CD14-positive monocyte (primary cell): Measurements from ENCODE around the gene PRKACG. TPM values are rescaled to one million over a fixed set of nuclear protein-coding genes. Genes with fewer than 3 reads are reported as not detected.

ENCODE experiments used
- DNase-seq, 3 donors: peaks; one replicate each; pipeline ENCODE4 v3.0.0-alpha.2; 2011 to 2022
- H2AFZ ChIP-seq: 2 replicates; pipeline ENCODE4 v1.6.0; 2012; ENCODE audit warnings: mild to moderate bottlenecking, low read depth, low read length, inconsistent platforms; ENCODE audit not compliant: insufficient read depth, poor library complexity, severe bottlenecking
- H3K27ac ChIP-seq, 2 donors: 1 replicate in 1 of 2; 2 replicates in 1 of 2; pipeline ENCODE4 v1.5.1; 2012 to 2013; ENCODE audit warnings: low read length in 2 of 2, control low read depth in 1 of 2, inconsistent platforms in 1 of 2, low read depth in 1 of 2, mild to moderate bottlenecking in 1 of 2
- H3K27me3 ChIP-seq, 2 donors: one replicate each; pipeline versions ENCODE4 v1.6.0 to v1.6.1; 2011 to 2013; ENCODE audit warnings: low read length in 2 of 2; ENCODE audit not compliant: control insufficient read depth in 2 of 2, insufficient read depth in 2 of 2
- H3K36me3 ChIP-seq, 2 donors: replicated peaks in 1 of 2; 1 replicate in 1 of 2; 2 replicates in 1 of 2; pipeline versions ENCODE4 v1.5.1 to v1.6.1; 2012 to 2013; ENCODE audit warnings: low read length in 2 of 2, control low read depth in 1 of 2, inconsistent platforms in 1 of 2, mild to moderate bottlenecking in 1 of 2; ENCODE audit not compliant: insufficient read depth in 2 of 2, control insufficient read depth in 1 of 2
- H3K4me1 ChIP-seq, 2 donors: 1 replicate in 1 of 2; 2 replicates in 1 of 2; pipeline versions ENCODE4 v1.5.1 to v1.6.1; 2012 to 2013; ENCODE audit warnings: low read length in 2 of 2, control low read depth in 1 of 2, inconsistent platforms in 1 of 2, mild to moderate bottlenecking in 1 of 2, moderate library complexity in 1 of 2; ENCODE audit not compliant: insufficient read depth in 2 of 2, control insufficient read depth in 1 of 2
- H3K4me2 ChIP-seq: replicated peaks from 2 replicates; pipeline ENCODE3; 2012; ENCODE audit warnings: low read length, moderate library complexity, mild to moderate bottlenecking; ENCODE audit not compliant: poor library complexity, severe bottlenecking; ENCODE audit errors: extremely low read depth
- H3K4me3 ChIP-seq, 3 experiments: fragments of 200-600 bp in 1 of 3; sonication (generic) in 1 of 3; replicated peaks in 1 of 3; 1 replicate in 2 of 3; 2 replicates in 1 of 3; pipeline ENCODE4 v1.5.1; 2011 to 2013; ENCODE audit warnings: low read length in 3 of 3, mild to moderate bottlenecking in 3 of 3, control low read depth in 2 of 3, low read depth in 2 of 3, inconsistent platforms in 1 of 3, moderate library complexity in 1 of 3
- H3K79me2 ChIP-seq: 2 replicates; pipeline ENCODE4 v1.6.0; 2012; ENCODE audit warnings: mild to moderate bottlenecking, control low read depth, inconsistent platforms, low read length, moderate library complexity; ENCODE audit not compliant: insufficient read depth
- H3K9ac ChIP-seq: 2 replicates; pipeline ENCODE4 v1.6.0; 2017; ENCODE audit warnings: low read length, mild to moderate bottlenecking; ENCODE audit not compliant: insufficient read depth, poor library complexity, severe bottlenecking
- H3K9me3 ChIP-seq, 2 donors: replicated peaks in 1 of 2; 1 replicate in 1 of 2; 2 replicates in 1 of 2; pipeline versions ENCODE4 v1.5.1 to v1.6.1; 2012 to 2013; ENCODE audit warnings: low read length in 2 of 2, control low read depth in 1 of 2; ENCODE audit not compliant: control insufficient read depth in 1 of 2, insufficient read depth in 1 of 2
- H4K20me1 ChIP-seq: 2 replicates; pipeline ENCODE4 v1.6.0; 2012; ENCODE audit warnings: mild to moderate bottlenecking, low read length, control low read depth, moderate library complexity; ENCODE audit not compliant: insufficient read depth
- H3K27ac Mint-ChIP-seq, 7 donors: one replicate each; pipeline ENCODE4 v1.8.0; 2020; ENCODE audit warnings: mild to moderate bottlenecking in 7 of 7, mixed read lengths in 7 of 7, moderate library complexity in 6 of 7, inconsistent platforms in 2 of 7
- H3K27me3 Mint-ChIP-seq, 3 donors: one replicate each; pipeline ENCODE4 v1.8.0; 2021 to 2022; ENCODE audit warnings: low read depth in 3 of 3, mild to moderate bottlenecking in 3 of 3, mixed read lengths in 3 of 3, moderate library complexity in 3 of 3, inconsistent platforms in 1 of 3
- H3K36me3 Mint-ChIP-seq, 2 donors: one replicate each; pipeline ENCODE4 v1.8.0; 2020; ENCODE audit warnings: mixed read lengths in 2 of 2, inconsistent platforms in 1 of 2, mild to moderate bottlenecking in 1 of 2
- H3K4me1 Mint-ChIP-seq: one replicate; pipeline ENCODE4 v1.8.0; 2020; ENCODE audit warnings: mild to moderate bottlenecking, mixed read lengths
- H3K4me3 Mint-ChIP-seq, 2 donors: one replicate each; pipeline ENCODE4 v1.8.0; 2020; ENCODE audit warnings: mild to moderate bottlenecking in 2 of 2, mixed read lengths in 2 of 2, moderate library complexity in 1 of 2
- H3K9me3 Mint-ChIP-seq, 7 donors: one replicate each; pipeline ENCODE4 v1.8.0; 2020 to 2022; ENCODE audit warnings: mixed read lengths in 7 of 7, mild to moderate bottlenecking in 6 of 7, moderate library complexity in 6 of 7, inconsistent platforms in 2 of 7
- CTCF ChIP-seq: fragments of 200-600 bp; IDR thresholded peaks from one replicate; pipeline ENCODE4 v1.8.0; 2022; ENCODE audit warnings: antibody characterized with exemption, mild to moderate bottlenecking
- WGBS: methylation state at CpG from one replicate; pipeline ENCODE4 v1.1.5; 2013; ENCODE audit warnings: missing lambda C conversion rate; ENCODE audit not compliant: insufficient coverage; 5-methylcytosine and 5-hydroxymethylcytosine counted together
- intact Hi-C, 2 donors: fragments of 100-400 bp; cut with micrococcal nuclease; formaldehyde crosslinking; loops; one replicate each; pipeline versions ENCODE4 v1.15.0 to v1.15.1; 2023
- polyA plus RNA-seq, 3 donors: library from polyadenylated mRNA; depleted of rRNA in 1 of 3; unstranded in 2 of 3; stranded (reverse) in 1 of 3; fragments of 300-500 nt in 2 of 3; fragments of >200 nt in 1 of 3; fragmentation: Illumina TruSeq in 2 of 3; gene quantifications; 1 replicate in 2 of 3; 2 replicates in 1 of 3; pipeline ENCODE4 v1.2.3, GENCODE V29; 2012 to 2021

The PRKACG gene
- polyA plus RNA-seq, 3 donors = not detected

- intact Hi-C loops = no loop called here
- peaks cover 0 to 7% (median 3%) of the 10 kb centered on the region in 7 donors for H3K9me3 Mint-ChIP-seq
Measured at GRCh38 chr9:68969538-68969937, 44.4 kb downstream of the PRKACG start.

GRCh38 chr9:68967800-68968199, 46.1 kb downstream of the PRKACG start:
- DNase-seq = no peak
- no peak overlapping the region for H3K9ac ChIP-seq
- intact Hi-C loops = no loop called here

More at GRCh38 chr9:68969538-68969937, 44.4 kb downstream of the PRKACG start:
- no peak overlapping the region for H2AFZ ChIP-seq
- no peak overlapping the region for H3K4me2 ChIP-seq
- Mint-ChIP-seq H3K4me1 (peaks cover 34% of the 10 kb centered on the region), H3K27ac (no peak overlapping the region), H3K4me3 (no peak overlapping the region), H3K36me3 (peaks cover 24 to 32% of the 10 kb centered on the region in 2 donors), H3K27me3 (no peaks in the 10 kb centered on the region)
- H3K27me3 ChIP-seq = no peaks in the 10 kb centered on the region
- peaks cover 3 to 16% of the 10 kb centered on the region in 2 donors for H3K36me3 ChIP-seq
- WGBS = no CpG with 5 or more reads among the region's 4 CpGs
- no peak for DNase-seq
- no peak overlapping the region for H3K4me3 ChIP-seq
- peaks cover 45% of the 10 kb centered on the region for H4K20me1 ChIP-seq
- peaks cover 29 to 34% of the 10 kb centered on the region in 2 donors for H3K4me1 ChIP-seq
- no peak overlapping the region for H3K27ac ChIP-seq
- no peak for TF ChIP-seq CTCF
- peaks cover 23% of the 10 kb centered on the region for H3K79me2 ChIP-seq
- no peak overlapping the region for H3K9ac ChIP-seq
- H3K9me3 ChIP-seq = no peaks in the 10 kb centered on the region

More at GRCh38 chr9:68967800-68968199, 46.1 kb downstream of the PRKACG start:
- H3K36me3 ChIP-seq = peaks cover 3 to 14% of the 10 kb centered on the region in 2 donors
- H3K79me2 ChIP-seq = peaks cover 5% of the 10 kb centered on the region
- 100% methylated on average over 1 of the region's 1 CpG for WGBS
- no peak for TF ChIP-seq CTCF
- H3K4me3 ChIP-seq = no peak overlapping the region
- H3K27ac ChIP-seq = peak overlapping the region in 1 of 2 donors; percentile 54
- H3K9me3 Mint-ChIP-seq = peaks cover 0 to 7% (median 3%) of the 10 kb centered on the region in 7 donors
- H4K20me1 ChIP-seq = peaks cover 37% of the 10 kb centered on the region
- H3K9me3 ChIP-seq = no peaks in the 10 kb centered on the region
- H3K4me1 ChIP-seq = peaks cover 14 to 16% of the 10 kb centered on the region in 2 donors
- H3K4me2 ChIP-seq = no peak overlapping the region
- H2AFZ ChIP-seq = no peak overlapping the region
- peaks cover 22 to 32% of the 10 kb centered on the region in 2 donors for H3K36me3 Mint-ChIP-seq
- no peaks in the 10 kb centered on the region for H3K27me3 ChIP-seq
- peaks cover 0 to 2% (median 0%) of the 10 kb centered on the region in 3 donors for H3K27me3 Mint-ChIP-seq
- H3K4me1 Mint-ChIP-seq = peaks cover 19% of the 10 kb centered on the region
- no peak overlapping the region for H3K4me3 Mint-ChIP-seq
- H3K27ac Mint-ChIP-seq = peak overlapping the region in 3 of 7 donors; percentile 7 to 64 (median 52)
